Muscle of leg (tissue), 11 donors: ENCODE data around the gene TEAD1. TPM values are rescaled to one million over a fixed set of nuclear protein-coding genes. Genes with fewer than 3 reads are reported as not detected.
A peak's percentile ranks its signal among the peaks of the same experiment; 100 is the strongest.

Experiments
- DNase-seq: peaks from one replicate; pipeline ENCODE4 v3.0.0; 2013
- H3K27ac ChIP-seq: one replicate; pipeline ENCODE4 v1.5.1; 2013; ENCODE audit warnings: mild to moderate bottlenecking, low read length, control low read depth
- H3K27me3 ChIP-seq: one replicate; pipeline ENCODE4 v1.6.1; 2013; ENCODE audit warnings: low read length; ENCODE audit not compliant: control insufficient read depth, insufficient read depth
- H3K36me3 ChIP-seq: one replicate; pipeline ENCODE4 v1.6.1; 2013; ENCODE audit warnings: low read length; ENCODE audit not compliant: control insufficient read depth, insufficient read depth
- H3K4me1 ChIP-seq: one replicate; pipeline ENCODE4 v1.6.1; 2013; ENCODE audit warnings: low read length; ENCODE audit not compliant: control insufficient read depth, insufficient read depth
- H3K4me3 ChIP-seq: one replicate; pipeline ENCODE4 v1.5.1; 2013; ENCODE audit warnings: low read length, control low read depth
- H3K9me3 ChIP-seq: replicated peaks from 2 replicates; pipeline ENCODE4 v1.6.1; 2013; ENCODE audit warnings: low read depth, low read length; ENCODE audit not compliant: control insufficient read depth
- WGBS: methylation state at CpG from one replicate; pipeline ENCODE4 v1.1.5; 2013; ENCODE audit warnings: missing lambda C conversion rate; ENCODE audit not compliant: insufficient coverage; 5-methylcytosine and 5-hydroxymethylcytosine counted together
- polyA plus RNA-seq, 8 donors: library from polyadenylated mRNA; unstranded; fragments of 120-200 nt; gene quantifications; one replicate each; pipeline versions ENCODE4 v1.2.1 to v1.2.3, GENCODE V29; 2013; ENCODE audit warnings: inconsistent platforms in 1 of 8, low replicate concordance in 1 of 8; ENCODE audit not compliant: insufficient read length in 8 of 8, insufficient read depth in 1 of 8
- total RNA-seq: library from RNA; stranded (reverse); fragments of 120-200 nt; gene quantifications from one replicate; pipeline ENCODE4 v1.2.4, GENCODE V29; 2013

TEAD1 gene
- total and polyA plus RNA-seq, 9 donors, result 53.9 to 104 (median 81.5) TPM

DNA sequence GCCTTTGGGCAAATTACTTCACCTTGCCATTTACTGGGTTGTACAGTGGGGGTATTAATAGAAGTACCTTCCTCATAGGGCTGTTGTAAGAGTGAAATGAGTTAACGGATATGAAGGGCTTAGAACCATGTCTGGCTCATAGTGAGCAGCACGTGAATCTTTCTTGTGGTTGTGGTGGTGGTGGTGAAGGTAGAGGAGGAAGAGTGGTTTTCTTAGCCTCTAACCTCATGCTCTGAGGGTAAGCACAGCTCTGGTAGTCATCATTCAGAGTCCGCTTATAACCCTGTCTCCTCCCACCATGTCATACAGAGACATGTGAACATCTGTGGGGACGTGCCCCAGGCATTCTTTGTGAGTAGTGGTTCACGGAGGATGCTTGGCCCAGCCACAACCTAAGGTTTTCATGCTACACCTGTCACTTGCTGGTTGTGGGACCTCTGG lies 43.6 kb downstream of the TEAD1 start:
- Histone ChIP-seq H3K27ac (no peak overlapping the region), H3K27me3 (no peaks in the 10 kb centered on the region), H3K4me3 (no peak overlapping the region), H3K4me1 (peaks cover 17% of the 10 kb centered on the region), H3K9me3 (no peaks in the 10 kb centered on the region), H3K36me3 (peaks cover 4% of the 10 kb centered on the region)
- 90% methylated on average over 2 of the region's 5 CpGs for WGBS
- DNase-seq, result no peak

DNA sequence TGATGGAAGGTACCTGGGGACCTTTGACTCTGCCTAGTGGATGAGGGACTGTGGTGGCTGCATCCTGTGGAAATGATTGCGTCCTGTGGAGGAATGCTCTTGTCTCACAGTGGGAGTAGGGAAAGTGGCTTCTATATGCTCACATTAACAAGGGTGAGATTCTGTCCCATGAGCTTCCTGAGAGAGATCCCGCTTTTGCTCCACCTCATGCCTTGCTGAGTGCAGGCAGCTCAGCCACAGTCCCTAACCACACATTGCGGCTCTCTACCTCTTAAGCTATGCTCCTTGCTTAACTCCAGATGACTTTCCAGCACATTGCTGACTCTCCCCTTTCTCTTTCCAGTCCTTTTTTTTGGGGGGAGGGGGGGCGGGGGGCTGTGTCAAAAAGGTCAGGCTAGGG lies 45.0 kb downstream of the TEAD1 start:
- Histone ChIP-seq H3K27ac (no peak overlapping the region), H3K36me3 (peaks cover 2% of the 10 kb centered on the region), H3K4me1 (peaks cover 24% of the 10 kb centered on the region), H3K4me3 (no peak overlapping the region), H3K27me3 (no peaks in the 10 kb centered on the region), H3K9me3 (no peaks in the 10 kb centered on the region)
- 92% methylated on average over 1 of the region's 4 CpGs for WGBS
- DNase-seq, result no peak

DNA sequence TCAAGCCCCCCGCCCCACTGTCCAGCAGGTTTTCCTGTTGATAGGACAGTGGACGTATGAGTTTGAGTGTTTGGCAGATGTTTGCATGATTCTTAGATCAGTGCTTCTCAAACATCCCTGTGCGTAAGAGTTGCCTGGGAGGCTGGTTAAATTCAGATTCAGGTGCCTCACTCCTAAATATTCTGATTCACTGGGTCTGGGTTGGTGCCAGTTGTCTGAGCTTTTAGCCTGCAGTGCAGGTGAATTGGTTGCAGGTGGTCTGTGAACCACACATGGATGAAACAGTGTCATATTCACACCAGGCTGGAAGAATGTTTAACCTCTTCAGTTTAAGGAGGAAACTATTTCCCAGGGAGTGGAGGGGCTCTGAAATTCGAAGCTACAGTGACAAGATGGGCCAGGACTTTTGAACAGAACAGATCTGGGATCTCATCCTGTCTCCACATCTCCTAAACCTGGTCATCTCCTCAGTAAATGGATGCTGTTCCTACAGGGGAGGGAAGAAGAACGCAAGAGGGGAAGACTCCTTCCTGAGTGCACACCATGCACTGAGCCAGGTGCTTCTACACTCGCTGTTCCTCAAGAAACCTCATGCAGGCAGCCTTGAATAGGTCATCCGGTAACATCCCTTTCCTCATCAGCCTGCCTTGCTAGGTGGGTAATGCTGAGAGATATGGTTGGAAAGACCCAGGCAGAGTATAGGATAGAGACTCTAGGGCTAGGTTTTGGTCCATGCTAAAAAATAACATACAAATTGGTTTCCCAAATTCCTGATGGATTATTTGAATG lies 47.8 kb downstream of the TEAD1 start:
- H3K9me3 ChIP-seq, result no peaks in the 10 kb centered on the region
- H3K4me3 ChIP-seq, result no peak overlapping the region
- no peaks in the 10 kb centered on the region for H3K27me3 ChIP-seq
- WGBS, result 36% methylated on average over 2 of the region's 7 CpGs
- H3K27ac ChIP-seq, result no peak overlapping the region
- H3K36me3 ChIP-seq, result no peaks in the 10 kb centered on the region
- peaks cover 32% of the 10 kb centered on the region for H3K4me1 ChIP-seq
- DNase-seq, result no peak

DNA sequence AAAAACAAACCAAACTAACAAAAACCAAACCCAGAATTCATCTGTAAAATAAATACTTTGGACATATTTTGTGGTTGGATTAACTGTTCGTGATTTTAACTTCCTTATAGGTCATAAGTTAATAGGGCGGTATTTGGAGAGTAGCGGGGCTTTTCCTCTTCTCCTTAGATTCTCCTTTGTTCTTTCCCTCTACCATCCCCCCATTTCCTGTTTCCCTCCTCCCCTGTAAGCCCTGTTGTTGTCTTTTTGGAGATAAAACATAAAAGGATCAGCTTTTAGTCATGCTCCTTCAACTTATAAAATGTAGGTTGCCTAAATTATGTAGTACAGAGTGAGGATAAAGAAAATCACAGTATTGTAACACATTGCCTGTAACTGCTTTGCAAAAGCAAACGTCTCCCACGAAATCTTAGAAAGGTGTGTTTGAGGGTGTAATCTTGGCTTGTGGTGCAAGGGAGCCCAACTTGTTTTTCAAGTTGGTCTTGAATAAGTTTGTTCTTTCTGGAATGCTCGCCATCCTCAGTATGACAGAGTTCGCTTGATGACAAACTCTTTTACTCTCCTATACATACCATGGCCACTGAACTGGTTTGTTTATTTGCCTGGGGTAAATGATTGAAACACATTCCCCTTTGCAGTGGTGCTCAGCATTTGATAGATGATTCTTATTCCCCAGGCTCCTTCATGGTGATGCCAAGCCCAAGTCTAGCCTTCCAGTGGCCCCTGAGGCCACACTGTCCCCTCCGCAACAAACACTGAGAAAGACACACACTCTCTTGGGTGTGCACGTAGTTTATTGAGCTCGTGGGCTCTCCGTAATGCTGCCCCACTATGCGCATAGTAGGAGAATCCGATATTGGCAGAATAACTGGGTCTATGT lies 49.4 kb downstream of the TEAD1 start:
- Histone ChIP-seq H3K9me3 (no peaks in the 10 kb centered on the region), H3K4me1 (peaks cover 27% of the 10 kb centered on the region), H3K27me3 (no peaks in the 10 kb centered on the region), H3K36me3 (no peaks in the 10 kb centered on the region), H3K27ac (peak overlapping the region; percentile 31), H3K4me3 (no peak overlapping the region)
- no peak for DNase-seq
- WGBS, result no CpG with 5 or more reads among the region's 13 CpGs

DNA sequence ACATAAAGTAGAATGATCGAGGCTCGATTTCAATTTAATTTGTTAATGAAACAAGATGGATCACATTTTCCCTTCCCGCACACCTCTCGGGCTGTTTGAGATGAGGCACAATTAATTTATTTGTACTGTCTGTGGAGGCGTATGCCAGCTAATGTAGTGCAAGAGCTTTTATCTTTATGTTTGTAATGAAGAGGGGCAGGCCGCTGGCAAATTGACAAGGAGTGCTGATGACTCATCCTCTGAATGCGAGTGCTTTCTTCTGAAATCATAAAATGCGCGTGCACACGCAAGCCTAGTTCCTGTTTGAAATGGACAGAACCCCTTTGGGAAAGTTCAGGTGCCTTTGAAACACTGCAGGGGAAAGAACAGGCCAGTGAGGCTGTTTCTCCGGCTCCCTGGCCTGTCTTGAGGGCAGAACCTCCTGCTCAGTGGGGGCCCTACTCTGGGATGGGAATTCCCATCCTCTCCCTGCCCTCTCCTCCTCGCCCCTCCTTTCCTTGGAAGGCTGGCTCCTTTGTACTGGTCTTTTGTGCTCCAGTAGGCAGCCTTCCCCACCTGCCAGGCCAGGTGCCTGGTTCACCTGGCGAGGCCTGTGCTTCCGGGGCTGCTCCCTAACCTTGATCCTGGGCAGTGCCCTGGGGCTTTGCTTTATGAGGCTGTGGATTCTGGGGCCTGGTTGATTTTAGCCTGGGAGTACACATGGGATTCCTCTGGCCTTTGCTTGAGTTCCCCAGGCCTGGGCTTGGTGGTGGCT lies 50.3 kb downstream of the TEAD1 start:
- Histone ChIP-seq H3K27ac (peak overlapping the region; percentile 45), H3K9me3 (no peaks in the 10 kb centered on the region), H3K36me3 (no peaks in the 10 kb centered on the region), H3K4me3 (no peak overlapping the region), H3K4me1 (peaks cover 25% of the 10 kb centered on the region), H3K27me3 (no peaks in the 10 kb centered on the region)
- WGBS, result 52% methylated on average over 12 of the region's 14 CpGs
- DNase-seq, result peak; percentile 80

DNA sequence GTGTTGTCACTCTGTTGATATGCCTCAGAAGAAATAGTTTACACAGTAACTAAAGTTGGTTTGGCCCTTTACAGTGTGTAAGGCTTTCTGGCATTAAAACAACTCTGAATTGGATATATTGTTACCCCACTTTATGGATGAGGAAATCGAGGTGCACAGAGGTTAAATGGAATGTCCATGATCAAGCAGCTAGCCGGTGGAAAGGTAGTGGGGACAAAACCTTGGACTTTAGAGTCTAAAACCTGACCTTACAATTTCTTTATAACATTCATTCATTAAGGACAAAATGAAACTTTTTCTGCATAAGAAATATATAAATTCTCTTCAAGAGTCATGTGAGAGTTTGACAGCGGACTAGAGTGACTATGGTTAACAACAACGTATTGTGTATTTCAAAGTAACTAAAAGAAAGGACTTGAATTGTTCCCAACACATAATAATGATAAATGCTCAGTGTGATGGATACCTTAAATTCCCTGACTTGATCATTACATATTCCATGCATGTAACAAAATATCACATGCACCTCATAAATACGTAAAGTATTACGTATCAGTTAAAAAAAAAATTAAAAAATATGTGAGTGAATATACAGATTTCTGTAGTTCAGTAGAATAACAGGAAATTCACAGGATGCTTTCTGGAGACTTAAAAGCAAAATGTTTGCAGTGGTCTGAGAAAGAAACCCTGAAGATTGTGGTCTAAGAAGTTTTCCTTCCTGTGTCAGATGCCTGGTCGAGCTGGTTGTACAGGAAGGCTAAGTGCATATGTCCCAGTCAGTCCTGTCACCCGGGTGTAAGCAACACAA lies 51.0 kb downstream of the TEAD1 start:
- Histone ChIP-seq H3K4me1 (peaks cover 25% of the 10 kb centered on the region), H3K27ac (no peak overlapping the region), H3K9me3 (no peaks in the 10 kb centered on the region), H3K27me3 (no peaks in the 10 kb centered on the region), H3K36me3 (no peaks in the 10 kb centered on the region), H3K4me3 (no peak overlapping the region)
- whole genome bisulfite sequencing, result 20% methylated on average over 1 of the region's 8 CpGs
- DNase-seq, result no peak

DNA sequence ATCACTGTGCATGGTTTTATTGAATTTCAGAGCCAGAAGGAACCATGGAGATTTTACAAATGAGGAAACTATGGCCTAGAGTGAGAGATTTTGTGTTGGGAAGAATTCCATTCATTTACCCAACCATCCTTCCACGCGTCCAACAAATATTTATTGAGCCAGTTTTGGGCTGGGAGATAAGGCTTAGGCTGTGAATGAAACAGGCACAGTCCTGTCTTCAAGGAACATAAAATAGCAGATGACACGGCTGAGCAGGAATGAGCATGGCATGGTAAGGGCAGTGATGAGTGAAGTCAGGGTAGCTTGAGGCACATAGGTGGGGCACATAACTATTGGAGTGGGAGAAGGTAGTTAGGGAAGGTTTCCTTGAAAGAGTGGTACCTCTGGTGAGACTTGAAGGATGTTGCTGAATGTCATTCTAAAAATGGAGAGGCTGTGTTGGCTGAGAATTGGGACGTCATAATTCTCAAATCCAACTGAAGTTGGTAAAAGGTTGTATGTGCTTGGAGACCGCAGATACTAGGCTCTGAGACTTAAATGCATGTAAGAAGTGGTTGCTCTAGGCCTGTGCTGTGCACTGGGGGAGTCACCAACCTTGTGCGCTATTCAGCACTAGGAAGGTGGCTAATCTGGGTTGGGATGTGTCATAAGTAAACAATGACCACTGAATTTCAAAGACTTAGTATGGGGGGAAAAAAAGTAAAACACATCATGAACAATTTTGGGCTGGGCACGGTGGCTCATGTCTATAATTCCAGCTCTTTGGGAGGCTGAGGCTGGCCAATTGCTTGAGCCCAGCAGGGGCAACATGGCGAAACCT lies 51.9 kb downstream of the TEAD1 start:
- no peaks in the 10 kb centered on the region for H3K36me3 ChIP-seq
- peaks cover 22% of the 10 kb centered on the region for H3K4me1 ChIP-seq
- peak overlapping the region; percentile 13 for H3K27ac ChIP-seq
- H3K4me3 ChIP-seq, result no peak overlapping the region
- H3K9me3 ChIP-seq, result no peaks in the 10 kb centered on the region
- no peak for DNase-seq
- WGBS, result 92% methylated on average over 4 of the region's 8 CpGs
- no peaks in the 10 kb centered on the region for H3K27me3 ChIP-seq

DNA sequence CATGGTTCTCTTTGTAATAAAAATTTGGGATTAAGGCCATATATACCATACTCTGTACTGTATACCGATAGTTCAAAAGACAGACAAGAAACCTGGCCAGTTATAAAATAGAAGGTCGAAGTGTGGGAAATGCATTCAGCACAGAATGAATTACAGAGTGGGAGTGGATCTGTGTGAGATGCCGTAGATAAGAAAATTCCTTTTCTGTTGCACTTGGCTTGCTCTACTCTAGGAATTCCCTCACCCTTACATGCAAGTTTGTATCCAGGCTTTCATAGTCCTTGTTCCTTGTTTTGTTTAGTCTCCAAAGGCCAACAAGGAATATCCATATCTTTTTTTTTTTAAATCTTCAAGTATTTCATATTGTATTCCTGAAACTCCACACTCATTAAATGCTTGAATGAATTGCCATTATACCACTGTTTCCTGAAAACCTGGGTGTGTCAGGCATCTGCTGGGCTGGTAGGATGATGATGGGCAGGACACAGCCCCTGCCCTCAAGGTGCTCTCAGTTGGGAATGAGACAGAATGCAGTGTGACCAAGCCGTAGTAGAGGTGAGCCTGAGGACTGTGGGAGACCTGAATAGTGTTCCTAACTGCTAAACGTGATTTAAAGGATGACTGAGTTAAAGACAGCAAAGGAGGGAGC lies 53.5 kb downstream of the TEAD1 start:
- no peak overlapping the region for H3K27ac ChIP-seq
- H3K4me1 ChIP-seq, result peaks cover 18% of the 10 kb centered on the region
- no peaks in the 10 kb centered on the region for H3K36me3 ChIP-seq
- H3K4me3 ChIP-seq, result no peak overlapping the region
- 56% methylated on average over 2 of the region's 5 CpGs for WGBS
- H3K9me3 ChIP-seq, result no peaks in the 10 kb centered on the region
- no peak for DNase-seq
- H3K27me3 ChIP-seq, result no peaks in the 10 kb centered on the region
